Renal cortex interstitium (tissue), 11 donors: ENCODE data around the gene MSH5. TPM values are rescaled to one million over a fixed set of nuclear protein-coding genes. Genes with fewer than 3 reads are reported as not detected.

ENCODE experiments used
- DNase-seq, 11 donors: peaks; one replicate each; pipeline ENCODE4 v3.0.0-alpha.2; 2013; ENCODE audit warnings: low read depth in 9 of 11, low spot score in 4 of 11; ENCODE audit errors: extremely low read depth in 1 of 11
- polyA plus RNA-seq, 3 donors: library from polyadenylated mRNA; unstranded; fragments of 120-200 nt; gene quantifications; one replicate each; pipeline ENCODE4 v1.2.1, GENCODE V29; 2013; ENCODE audit not compliant: insufficient read length in 3 of 3

The MSH5 gene
- polyA plus RNA-seq, 3 donors = 21.4 to 59.0 (median 22.1) TPM

- DNase-seq = no peak
Observed at GRCh38 chr6:31768363-31769257, 28.8 kb downstream of the MSH5 start.

- no peak for DNase-seq
Observed at GRCh38 chr6:31769684-31770371, 30.0 kb downstream of the MSH5 start.

GRCh38 chr6:31770860-31771259 is 31.1 kb downstream of the MSH5 start:
- no peak for DNase-seq

- DNase-seq = no peak
Observed at GRCh38 chr6:31771992-31772358, 32.2 kb downstream of the MSH5 start.

GRCh38 chr6:31775184-31775583 is 35.4 kb downstream of the MSH5 start:
- DNase-seq = no peak

- DNase-seq = no peak
Observed at GRCh38 chr6:31775633-31776484, 36.1 kb downstream of the MSH5 start.

- DNase-seq = no peak
Observed at GRCh38 chr6:31776485-31776988, 36.7 kb downstream of the MSH5 start.

- peak; percentile 44 to 89 (median 75) for DNase-seq
Observed at GRCh38 chr6:31776989-31777666, 37.3 kb downstream of the MSH5 start, which contains the start of gene VWA7. VWA7 (minus strand) TSS chr6:31777328; CDS start chr6:31776779, 549 bp downstream.

- DNase-seq = no peak
Observed at GRCh38 chr6:31777667-31778050, 37.9 kb downstream of the MSH5 start.

- DNase-seq = no peak
Observed at GRCh38 chr6:31778193-31778592, 38.4 kb downstream of the MSH5 start.

GRCh38 chr6:31778999-31779885 is 39.4 kb downstream of the MSH5 start:
- no peak for DNase-seq

- DNase-seq = no peak
Observed at GRCh38 chr6:31779908-31780307, 40.1 kb downstream of the MSH5 start.

GRCh38 chr6:31780507-31781243 is 40.9 kb downstream of the MSH5 start:
- DNase-seq = no peak

- DNase-seq = no peak
Observed at GRCh38 chr6:31781244-31782125, 41.7 kb downstream of the MSH5 start.

- DNase-seq = no peak
Observed at GRCh38 chr6:31782126-31782855, 42.5 kb downstream of the MSH5 start.
